HL-60 (cell line): ENCODE data around the gene SH3PXD2A.

Experiments used
- POLR2AphosphoS5 ChIP-seq: IDR thresholded peaks from 2 replicates; pipeline ENCODE4 v1.6.1; 2012; ENCODE audit warnings: low read depth
- TF ChIP-seq, protein P1 (sequence below): IDR thresholded peaks from one replicate; pipeline ENCODE4 v1.5.1; 2011; ENCODE audit warnings: low read length, control low read depth, inconsistent platforms; ENCODE audit not compliant: insufficient read depth

DNA sequence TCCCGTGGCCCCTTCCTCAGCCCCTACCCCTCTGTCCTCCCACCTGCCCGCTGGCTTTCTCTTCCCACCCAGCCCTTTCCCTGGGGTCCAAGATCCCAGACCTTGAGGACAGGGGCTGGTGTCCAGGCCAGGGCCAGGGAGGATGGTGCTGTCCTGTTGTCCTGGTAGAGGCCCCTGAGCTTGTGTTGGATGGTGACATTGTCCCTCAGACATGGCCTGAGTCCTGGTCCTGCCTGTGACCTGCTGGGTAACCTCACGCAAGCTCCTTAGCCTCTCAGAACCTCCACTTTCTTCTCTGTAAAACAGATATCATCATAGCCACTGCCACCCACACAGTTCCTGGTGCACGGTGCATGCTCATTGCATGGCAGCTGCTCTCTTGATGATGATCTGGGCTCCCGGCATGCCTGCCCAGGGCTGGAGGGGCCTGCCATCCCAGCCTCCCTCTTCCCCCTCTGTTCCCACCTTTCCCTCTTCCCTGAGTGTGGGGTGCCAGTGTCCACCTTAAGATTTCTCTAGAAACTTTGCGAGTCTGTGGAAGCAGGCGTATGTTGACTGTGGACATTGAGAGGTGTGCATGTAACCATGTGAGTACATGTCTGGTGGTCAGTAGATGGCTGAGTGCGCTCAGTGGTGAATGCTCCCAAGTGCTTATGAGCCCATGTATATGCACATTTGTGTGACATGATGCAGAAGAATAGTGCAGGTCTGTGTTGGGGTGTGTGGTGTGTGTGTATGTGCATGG is 301.5 kb downstream of the SH3PXD2A start:
- TF ChIP-seq, protein P1, sequence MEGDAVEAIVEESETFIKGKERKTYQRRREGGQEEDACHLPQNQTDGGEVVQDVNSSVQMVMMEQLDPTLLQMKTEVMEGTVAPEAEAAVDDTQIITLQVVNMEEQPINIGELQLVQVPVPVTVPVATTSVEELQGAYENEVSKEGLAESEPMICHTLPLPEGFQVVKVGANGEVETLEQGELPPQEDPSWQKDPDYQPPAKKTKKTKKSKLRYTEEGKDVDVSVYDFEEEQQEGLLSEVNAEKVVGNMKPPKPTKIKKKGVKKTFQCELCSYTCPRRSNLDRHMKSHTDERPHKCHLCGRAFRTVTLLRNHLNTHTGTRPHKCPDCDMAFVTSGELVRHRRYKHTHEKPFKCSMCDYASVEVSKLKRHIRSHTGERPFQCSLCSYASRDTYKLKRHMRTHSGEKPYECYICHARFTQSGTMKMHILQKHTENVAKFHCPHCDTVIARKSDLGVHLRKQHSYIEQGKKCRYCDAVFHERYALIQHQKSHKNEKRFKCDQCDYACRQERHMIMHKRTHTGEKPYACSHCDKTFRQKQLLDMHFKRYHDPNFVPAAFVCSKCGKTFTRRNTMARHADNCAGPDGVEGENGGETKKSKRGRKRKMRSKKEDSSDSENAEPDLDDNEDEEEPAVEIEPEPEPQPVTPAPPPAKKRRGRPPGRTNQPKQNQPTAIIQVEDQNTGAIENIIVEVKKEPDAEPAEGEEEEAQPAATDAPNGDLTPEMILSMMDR, result no peak
- TF ChIP-seq POLR2AphosphoS5, result no peak
